ENCODE results near the gene COL16A1. TPM values are rescaled to one million over a fixed set of nuclear protein-coding genes. Genes with fewer than 3 reads are reported as not detected.
A peak's percentile ranks its signal among the peaks of the same experiment; 100 is the strongest.

COL16A1 gene
- total RNA-seq, 1 donor = 86.4 TPM

- DNase-seq (ENCODE audit: low read depth) = no peak
- no peak for TF ChIP-seq CTCF (IDR thresholded peaks at IDR 0.05; ENCODE audit: insufficient read depth, low read depth, low read length)
- no peak overlapping the region for H3K4me3 ChIP-seq (ENCODE audit: low read depth, low read length)
Observed at GRCh38 chr1:31670593-31670964, 33.2 kb downstream of the COL16A1 start.

- no peak overlapping the region for H3K4me3 ChIP-seq (ENCODE audit: low read depth, low read length)
- peak; percentile 16 for TF ChIP-seq CTCF (IDR thresholded peaks at IDR 0.05; ENCODE audit: insufficient read depth, low read depth, low read length)
- peak; percentile 65 for DNase-seq (ENCODE audit: low read depth)
Observed at GRCh38 chr1:31669786-31670592, 33.8 kb downstream of the COL16A1 start.

GRCh38 chr1:31669433-31669785, 34.4 kb downstream of the COL16A1 start:
- DNase-seq (ENCODE audit: low read depth) = no peak
- no peak overlapping the region for H3K4me3 ChIP-seq (ENCODE audit: low read depth, low read length)
- no peak for TF ChIP-seq CTCF (IDR thresholded peaks at IDR 0.05; ENCODE audit: insufficient read depth, low read depth, low read length)

- no peak overlapping the region for H3K4me3 ChIP-seq (ENCODE audit: low read depth, low read length)
- no peak for DNase-seq (ENCODE audit: low read depth)
- no peak for TF ChIP-seq CTCF (IDR thresholded peaks at IDR 0.05; ENCODE audit: insufficient read depth, low read depth, low read length)
Observed at GRCh38 chr1:31668303-31668883, 35.4 kb downstream of the COL16A1 start.

GRCh38 chr1:31667065-31667785, 36.6 kb downstream of the COL16A1 start:
- no peak for DNase-seq (ENCODE audit: low read depth)
- no peak overlapping the region for H3K4me3 ChIP-seq (ENCODE audit: low read depth, low read length)
- no peak for TF ChIP-seq CTCF (IDR thresholded peaks at IDR 0.05; ENCODE audit: insufficient read depth, low read depth, low read length)

GRCh38 chr1:31666263-31666963, 37.4 kb downstream of the COL16A1 start:
- DNase-seq (ENCODE audit: low read depth) = peak; percentile 37
- no peak for TF ChIP-seq CTCF (IDR thresholded peaks at IDR 0.05; ENCODE audit: insufficient read depth, low read depth, low read length)
- H3K4me3 ChIP-seq (ENCODE audit: low read depth, low read length) = no peak overlapping the region

Measured in fibroblast of villous mesenchyme (primary cell).